Effector CD4-positive, alpha-beta T cell (primary cell): ENCODE results near the gene SHISA2.

Source experiments
- DNase-seq: peaks from one replicate; pipeline ENCODE4 v3.0.0-alpha.2; 2020

Gene SHISA2

DNA sequence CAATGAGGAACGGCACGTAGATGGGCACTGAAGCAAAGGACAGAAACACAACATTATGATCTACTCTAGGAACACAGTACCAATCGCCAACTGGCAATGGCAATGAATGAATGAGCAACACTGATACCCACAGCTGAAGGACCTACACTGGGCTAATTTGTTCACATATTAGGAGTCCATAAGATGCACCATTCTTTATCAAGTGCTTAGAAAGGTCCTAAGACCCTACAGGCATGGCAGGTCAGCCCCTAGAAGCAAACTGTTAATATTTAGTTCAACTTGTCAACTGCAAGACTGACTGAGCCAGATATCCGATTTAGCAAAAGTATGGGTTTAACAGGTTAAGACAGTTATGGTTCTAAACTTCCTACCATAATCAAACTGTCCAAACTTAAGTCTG lies 4.8 kb downstream of the SHISA2 start:
- no peak for DNase-seq

DNA sequence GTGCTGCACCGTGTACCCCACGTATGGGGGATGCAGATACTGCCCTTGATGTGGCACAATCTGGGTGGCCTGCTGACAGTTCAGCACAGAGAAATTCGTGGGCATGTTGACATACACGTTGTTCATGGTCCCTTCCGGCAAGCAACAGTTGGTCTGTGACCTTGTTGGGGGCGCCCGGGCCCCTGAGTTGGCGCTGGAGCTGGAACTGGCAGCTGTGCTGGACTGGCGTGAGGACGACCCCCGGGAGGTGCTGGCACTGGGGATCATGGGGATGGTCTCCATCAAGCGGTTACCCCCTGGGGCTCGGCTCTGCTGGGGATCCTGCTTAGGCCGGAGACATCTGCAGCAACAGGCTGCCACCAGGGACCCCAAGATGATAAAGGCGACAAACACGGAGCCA lies 5.2 kb downstream of the SHISA2 start:
- DNase-seq: no peak

DNA sequence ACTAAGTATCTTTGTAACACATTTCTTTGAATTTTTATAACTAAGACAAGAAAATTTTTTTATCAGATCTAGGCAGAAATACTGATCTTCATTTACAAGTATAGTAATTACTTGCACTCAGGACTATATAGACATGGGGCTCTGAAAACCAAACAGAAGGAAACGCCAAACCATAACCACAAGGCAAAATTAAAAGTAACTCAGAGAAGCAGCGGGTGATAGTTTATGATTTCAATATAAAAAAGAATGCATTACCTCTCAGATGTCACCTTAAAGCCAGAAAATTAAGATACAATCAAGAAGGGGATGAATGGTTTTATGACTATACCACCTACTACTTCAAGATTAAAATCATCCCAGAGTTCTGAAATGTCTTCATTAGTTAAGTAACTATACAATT lies 6.7 kb downstream of the SHISA2 start:
- DNase-seq: no peak

DNA sequence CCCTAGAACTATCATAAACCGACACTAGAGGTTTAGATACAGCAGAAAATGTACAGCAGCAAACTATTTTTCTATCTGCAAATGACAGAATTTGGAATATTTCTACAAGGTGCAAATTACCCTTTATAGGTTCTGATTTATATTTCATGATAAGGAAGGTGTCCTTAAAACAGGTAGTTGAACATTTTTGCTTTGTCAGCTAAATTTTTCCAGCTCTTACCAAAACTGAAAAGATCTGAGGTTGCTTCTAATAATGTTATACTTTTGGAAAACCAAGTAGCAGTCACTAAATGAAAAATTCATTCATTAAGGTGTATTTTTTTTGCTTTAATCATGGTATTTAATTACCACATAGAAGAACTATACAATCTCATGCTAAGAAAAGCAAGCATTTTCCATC lies 9.0 kb downstream of the SHISA2 start:
- no peak for DNase-seq

DNA sequence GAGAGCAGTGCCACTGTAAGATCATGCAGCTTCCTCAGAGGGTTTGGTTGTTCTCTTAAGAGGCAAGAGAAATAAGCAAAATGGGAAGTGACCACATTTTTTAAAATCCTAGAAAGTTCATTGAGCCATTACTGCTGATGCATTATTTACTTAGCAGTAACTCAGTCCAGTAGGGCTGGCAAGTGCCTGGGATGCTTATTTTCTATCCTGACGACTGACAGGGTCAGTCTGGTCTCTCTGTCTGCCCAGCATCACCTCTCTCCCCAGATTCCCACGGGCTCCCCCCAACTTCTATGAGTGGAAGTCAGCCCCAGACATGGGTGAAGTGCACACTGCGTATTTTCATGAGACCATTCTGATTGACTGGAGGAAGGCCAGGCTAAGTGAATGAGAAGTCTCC lies 10.4 kb downstream of the SHISA2 start:
- DNase-seq: no peak

DNA sequence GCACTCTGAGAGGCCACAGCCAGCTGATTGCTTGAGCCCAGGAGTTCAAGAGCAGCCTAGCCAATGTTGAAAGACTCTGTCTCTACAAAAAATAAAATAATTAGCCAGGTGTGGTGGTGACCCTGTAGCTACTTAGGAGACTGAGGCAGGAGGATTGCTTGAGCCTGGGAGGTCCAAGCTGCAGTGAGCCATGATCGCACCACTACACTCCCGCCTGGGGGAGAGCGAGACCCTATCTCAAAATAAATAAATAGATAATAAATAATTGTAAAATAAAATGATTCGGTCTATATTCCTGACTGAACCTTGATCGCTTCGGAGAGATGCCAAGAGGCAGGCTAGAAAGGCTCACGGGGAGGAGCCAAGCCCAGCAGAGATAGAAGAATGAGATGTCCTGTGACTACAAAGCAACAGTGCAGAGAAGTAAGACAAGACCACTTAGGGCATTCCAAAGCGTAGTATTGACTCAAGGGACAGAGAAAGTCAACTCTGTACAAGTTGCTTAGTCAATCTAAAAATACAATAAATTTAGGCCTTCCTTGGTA lies 12.8 kb downstream of the SHISA2 start:
- DNase-seq: no peak

DNA sequence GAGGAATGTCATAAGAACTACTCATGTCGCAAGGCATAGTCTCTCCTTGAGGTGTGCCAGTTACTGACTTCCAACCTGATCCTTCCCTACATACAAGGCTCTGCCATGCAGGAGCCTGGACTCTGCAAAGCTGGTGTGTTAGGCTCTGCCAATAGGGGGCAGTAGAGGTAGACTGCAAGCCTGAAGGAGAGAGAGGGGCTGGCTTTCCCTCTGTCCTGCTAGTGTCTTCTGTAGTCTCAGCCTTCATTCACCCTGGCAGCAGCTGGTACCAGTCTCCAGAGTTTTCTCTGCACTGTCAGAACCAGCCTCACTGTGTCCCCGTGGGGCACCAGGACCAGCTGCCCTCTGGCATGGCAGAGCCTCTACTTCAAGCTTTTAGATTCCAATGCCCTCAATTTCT lies 14.5 kb downstream of the SHISA2 start:
- peak; percentile 8 for DNase-seq

DNA sequence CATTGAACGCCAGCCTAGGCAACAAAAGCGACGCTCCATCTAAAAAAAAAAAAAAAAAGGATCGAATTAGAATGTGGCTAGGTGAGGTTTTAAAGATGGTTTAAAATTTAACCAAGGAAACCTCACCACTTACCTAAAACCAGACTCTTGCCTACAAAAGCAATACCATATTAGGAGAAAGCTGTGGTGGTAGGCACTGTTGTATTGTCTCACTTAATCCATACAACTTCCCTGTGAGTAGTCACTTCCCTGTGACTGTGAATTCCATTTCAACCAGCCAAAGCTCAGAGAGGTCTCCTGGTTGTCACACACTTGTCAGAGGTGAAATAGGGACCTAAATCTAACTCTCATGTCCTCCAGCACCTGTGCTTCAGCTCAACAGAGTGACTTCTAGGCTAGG lies 15.4 kb downstream of the SHISA2 start:
- no peak for DNase-seq

DNA sequence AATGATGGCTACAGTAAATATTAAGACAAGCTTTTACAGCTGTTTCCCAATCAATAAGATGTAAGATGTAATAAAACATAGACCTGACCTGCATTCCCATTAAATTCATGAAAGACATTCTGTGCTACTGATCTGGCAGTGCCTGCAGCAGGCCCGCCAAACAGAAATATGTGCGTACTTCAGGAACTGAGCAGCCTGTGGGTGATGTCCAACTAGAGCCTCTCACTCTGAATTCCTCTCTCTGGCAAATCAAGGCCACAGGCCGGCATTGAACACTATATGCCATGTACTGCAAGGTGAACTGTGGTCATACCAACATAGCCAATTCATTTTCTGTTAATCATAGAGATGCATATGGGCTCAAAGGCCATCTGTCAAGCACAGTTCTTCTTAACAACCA lies 17.8 kb downstream of the SHISA2 start:
- DNase-seq: no peak

DNA sequence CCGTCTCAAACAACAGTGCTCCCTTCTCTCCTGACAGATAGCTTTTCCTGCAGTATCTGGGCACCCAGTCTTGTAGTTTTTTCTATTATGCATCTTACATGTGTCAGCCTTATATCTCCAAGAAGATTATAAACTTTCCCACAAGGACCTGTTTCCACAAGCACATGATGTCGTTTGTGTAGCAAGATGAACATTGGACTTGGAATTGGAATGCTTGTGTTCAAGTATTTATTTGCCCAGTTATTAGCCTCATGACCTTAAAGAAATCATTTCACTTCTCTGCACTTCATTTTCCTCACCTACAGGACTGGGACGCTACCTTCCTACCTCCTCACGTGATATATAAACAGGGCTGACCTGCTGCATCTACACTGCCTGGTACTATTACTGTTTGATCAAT lies 21.5 kb downstream of the SHISA2 start:
- DNase-seq: no peak

DNA sequence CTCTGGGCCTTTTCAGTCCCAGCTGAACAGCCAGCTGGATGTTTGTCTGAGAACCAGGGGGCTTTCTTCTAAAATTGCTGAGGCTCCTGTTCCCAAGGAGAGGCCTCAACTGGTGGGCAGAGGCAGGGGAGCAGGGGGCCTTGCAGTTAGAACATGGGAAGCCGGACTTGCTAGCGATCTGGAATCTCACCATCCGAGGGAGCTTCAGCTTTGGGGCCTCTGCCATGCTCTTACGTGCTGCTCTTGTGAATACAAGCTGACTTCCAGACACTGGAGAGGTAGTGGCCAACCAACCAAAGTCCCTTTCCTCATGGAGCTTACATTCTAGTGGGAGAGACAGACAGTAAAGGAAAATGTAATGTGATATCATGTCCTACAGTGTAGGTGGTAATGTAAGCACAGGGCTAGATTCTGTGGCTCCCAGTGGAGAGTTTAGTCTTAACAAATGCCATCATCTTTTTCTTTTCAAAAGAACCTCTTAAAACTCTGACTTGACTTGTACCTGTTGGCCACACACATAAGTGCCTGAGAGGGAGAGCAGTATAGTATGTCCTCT lies 22.2 kb downstream of the SHISA2 start:
- no peak for DNase-seq

DNA sequence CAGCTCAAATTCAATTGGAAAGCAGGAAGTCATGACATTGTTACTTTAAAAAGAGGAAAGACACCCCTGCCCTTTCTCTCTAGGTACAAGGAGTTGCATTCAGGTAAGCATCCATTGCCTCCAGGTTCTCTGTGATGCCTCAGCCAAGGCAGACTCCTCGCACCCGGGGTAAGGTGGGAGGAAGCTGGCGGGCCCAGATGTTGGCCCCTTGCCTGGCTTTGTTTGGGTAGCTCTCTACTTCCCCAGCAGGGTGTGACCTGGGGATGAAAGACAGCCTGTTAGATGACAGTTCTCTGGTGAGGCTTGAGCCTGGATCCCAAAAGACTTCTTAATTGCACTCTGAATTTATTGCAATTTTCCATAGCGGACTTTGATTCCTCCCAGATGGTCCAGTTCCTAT lies 25.6 kb downstream of the SHISA2 start:
- DNase-seq: no peak

DNA sequence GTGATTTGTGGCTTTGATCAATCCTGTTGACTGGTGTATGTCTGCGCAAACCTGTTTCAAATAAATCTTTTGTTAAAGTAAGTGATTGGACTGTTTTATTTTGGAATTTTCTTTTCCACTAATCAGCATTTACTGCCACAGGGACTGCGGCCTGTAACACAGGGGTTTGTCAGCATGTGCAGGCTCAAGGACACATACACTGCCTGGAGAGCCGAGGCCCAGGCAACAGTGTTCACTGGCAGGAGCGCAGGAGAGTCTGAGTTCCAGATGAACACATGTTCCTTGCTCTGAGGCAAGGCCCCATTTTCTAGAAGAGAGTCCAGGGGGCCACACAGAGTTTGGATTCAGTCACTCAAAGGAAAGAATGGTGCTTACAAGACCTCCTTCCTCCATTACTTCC lies 26.0 kb downstream of the SHISA2 start:
- no peak for DNase-seq

DNA sequence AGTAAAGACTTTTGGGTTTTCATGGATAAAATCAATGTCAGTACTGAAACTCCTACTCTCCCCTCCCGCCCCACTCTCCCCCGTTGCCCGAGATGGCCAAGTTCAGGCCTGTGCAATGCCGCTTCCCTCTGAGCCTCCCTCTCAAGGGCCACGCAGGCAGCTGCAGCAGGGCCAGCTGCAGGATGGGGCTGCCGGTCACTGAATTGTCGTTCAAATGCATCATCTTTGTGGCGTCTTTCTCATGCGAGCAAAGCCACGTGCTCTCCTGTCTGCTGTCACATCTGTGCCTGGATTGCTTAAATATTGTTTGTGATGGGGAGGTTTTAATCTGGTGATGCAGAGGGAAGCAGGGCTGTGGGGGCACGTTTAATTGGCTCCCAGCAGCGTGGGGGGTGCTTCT lies 26.6 kb downstream of the SHISA2 start:
- DNase-seq: no peak

DNA sequence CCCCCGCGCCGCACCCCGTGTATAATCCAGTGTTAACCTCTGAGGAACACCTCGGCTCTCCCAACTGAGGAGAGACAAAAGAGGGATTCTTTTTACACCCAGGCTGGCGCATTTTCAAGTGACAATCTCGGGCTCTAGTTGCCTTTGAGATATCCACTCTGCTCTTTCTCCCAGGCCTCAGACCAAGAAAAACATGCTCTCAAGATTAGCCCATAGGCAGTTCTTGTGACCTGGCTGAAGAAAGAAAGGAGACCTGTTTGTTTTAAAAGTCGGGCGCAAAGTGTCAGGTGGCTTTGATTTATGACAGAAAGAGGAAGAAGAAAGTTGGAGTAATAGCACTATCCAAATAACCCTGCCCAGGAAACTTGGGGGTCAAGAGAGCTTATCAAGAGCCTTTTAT lies 27.3 kb downstream of the SHISA2 start:
- no peak for DNase-seq

DNA sequence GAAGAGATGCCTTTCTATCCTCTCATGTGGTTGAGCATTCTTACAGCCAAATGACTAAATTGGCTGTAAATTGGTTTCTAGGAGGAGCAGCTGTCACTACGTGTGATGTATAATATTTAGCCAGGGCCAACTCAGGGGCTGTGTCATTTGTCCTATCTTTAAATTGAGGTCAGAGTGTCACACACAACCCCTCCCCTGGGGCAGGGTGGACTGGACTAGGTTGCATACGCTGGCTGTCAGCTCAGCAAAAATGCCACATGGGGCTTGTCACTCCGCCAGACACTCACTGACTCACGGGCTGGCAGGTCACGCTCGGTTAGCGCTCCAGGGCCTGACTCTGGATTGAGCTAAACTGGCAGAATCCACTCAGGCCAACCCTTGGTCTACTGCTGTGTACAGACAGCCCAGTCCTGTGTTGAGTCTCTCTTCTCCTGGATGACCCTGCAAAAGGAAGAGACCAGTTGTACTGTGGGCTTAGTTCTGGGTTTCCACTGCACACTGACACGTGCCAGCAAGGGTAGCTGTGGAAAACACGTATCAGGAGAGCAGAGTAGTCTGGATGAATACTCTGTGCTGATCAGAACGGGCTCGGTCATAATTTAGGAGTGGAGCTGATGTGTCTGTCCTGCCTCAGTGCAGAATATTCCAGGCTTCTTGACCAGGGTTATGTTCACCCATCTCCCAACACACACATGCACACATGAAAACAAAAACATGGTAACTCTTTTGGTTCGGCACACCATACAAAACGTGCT lies 29.1 kb downstream of the SHISA2 start:
- DNase-seq: no peak

DNA sequence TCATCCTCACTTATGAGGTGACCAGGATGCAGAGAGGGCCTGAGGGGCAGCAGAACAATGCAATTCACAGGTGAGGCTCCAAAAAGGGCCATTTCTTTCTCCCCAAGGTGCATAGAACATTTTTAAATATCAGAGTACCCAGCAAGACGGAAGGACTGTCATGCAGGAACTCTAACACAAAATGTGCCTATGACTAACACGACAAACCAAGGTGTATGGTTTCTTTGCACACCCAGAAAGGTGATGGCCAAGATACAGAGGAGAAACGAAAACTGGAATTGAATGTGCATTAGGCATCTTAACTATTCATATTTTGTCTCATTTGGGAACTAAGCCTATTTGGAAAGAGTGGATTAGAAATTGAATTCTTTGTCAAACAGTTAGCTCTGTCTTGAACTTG lies 29.9 kb downstream of the SHISA2 start:
- no peak for DNase-seq

DNA sequence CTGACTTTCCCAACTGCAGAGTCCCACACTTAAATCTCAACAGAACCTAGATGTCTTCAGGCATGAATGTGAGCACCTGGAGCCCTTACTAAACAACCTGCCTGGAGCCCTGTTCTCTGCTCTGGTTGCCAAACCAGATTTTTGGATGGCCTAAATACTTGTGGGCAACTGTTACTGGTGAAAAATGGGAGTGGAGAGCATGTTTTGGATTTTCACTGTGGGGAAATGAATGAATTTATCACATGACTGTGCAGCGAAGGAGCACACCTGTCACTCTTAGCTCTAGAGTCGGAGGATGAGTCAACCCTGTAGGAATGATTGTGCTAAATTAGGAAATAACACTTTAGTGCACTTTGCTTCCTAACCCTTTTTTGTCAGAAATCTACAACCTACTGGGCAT lies 30.3 kb downstream of the SHISA2 start:
- DNase-seq: no peak

DNA sequence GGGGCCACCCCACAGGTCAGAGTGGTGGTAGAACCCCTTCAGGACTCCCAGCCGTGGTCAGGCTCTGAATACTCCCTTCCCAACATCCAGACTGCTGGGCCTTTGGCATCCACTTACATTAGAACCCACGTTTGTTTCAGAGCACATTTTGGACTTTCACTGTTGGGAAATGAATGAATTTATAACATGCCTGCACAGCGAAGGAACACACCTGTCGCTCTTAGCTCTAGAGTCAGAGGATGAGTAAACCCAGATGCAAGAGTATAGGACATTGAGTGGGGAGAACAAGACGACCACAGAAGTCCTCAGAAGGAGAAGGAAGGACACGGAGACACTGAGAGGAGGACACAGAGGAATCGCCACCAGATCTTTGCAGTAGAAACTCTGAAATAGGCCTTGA lies 30.9 kb downstream of the SHISA2 start:
- no peak for DNase-seq

DNA sequence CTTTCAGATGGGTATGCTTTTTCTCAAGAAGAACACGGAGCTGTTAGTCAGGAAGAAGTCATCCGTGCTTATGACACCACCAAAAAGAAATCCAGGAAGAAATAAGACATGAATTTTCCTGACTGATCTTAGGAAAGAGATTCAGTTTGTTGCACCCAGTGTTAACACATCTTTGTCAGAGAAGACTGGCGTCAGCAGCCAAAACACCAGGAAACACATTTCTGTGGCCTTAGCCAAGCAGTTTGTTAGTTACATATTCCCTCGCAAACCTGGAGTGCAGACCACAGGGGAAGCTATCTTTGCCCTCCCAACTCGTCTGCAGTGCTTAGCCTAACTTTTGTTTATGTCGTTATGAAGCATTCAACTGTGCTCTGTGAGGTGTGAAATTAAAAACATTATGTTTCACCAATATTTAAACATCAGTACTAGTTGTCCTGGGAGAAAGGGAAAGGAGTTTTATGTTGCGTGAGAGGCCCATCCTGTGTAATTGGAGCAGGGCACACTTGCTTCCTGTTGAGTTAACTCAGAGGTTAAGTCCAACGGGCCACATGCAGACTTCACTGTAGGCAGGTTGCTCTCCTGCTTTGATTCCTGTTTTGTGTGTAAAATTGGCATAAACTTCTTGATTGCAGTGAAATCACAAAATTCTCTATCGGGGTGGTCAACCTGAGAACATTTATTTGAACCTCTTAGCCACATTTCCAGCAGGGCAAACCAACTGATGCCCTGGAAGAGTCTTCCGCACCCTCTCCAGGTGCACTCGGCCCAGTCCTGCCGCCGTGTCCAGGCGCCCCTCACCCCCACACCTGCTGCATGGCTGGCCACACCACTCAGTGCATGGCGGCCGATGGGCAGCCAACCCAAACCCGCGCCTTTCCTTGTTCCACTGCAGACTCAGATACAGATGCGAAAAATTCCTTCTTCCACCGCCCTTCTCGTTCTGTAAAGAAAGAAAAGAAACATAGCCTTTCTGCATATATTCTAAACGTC lies 31.6 kb downstream of the SHISA2 start:
- no peak for DNase-seq

DNA sequence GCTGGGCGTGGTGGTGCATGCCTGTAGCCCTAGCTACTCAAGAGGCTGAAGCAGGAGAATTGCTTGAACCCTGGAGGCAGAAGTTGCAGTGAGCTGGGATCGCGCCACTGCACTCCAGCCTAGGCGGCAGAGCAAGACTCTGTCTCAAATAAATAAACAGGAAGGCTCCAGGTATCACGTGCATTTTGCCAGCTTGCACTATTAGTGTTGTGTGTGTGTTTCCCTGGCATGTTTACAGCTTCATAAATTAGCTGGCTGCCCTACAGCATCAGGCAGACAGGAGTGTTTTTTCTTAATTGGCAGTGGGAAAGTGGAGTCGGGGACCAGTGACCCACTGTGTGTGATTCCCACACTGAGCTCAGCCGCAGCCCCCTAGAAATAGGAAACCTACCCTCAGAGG lies 32.6 kb downstream of the SHISA2 start:
- DNase-seq: no peak

DNA sequence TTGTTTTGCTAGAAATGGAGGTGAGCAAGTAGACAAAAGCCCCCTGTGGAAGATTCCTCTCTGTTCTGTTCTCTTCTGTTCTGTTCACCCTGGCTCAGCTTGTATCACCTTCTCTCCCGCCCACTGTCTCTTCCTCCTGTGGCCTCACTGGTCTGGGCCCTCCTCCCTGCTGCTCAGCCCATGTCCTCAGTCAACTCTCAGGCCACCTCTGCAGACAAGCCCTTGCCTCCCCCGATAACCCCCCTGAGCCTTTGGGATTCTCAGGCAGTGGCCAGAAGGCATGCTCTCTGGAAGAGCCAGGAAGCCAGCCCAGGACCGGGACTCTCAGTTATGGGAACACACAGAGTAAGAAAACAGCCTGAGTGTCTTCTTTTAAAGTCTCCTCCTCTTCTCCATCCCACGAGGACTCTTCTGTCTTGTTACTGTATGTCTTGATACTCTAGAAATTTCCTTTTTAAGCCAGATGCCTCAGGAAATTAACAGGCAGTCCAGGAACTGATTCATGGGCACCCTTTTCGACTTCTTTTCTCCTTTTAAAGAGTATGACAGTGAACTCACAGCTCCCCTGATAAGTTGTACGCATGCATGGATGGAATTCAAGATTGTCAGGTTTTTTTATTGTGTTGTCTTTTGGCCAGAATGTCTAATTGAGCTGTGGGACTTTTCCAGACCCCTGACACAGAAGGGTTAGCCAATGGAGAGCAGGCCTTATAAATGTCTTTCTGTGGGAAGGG lies 33.7 kb downstream of the SHISA2 start:
- DNase-seq: no peak
